ENCODE data around the gene FAM219A.

DNA sequence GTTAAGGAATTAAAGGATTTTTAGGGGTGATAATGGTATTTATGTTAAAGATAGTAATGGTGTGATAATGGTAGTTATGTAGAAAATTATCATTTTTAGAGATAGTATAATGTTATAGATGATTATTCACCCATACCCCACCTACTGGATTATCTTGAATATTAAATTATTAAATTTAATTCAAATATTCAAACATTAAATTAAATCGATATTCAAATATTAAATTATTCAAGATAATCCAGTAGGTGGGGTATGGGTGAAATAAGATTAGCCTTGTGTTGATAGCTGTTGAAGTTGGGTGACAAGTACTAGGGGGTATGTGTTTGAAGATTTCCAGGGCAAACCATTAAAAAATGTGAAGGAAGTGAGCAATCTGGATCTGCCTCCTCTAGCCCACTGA lies 15.6 kb downstream of the FAM219A start:
- TF ChIP-seq, protein P1, sequence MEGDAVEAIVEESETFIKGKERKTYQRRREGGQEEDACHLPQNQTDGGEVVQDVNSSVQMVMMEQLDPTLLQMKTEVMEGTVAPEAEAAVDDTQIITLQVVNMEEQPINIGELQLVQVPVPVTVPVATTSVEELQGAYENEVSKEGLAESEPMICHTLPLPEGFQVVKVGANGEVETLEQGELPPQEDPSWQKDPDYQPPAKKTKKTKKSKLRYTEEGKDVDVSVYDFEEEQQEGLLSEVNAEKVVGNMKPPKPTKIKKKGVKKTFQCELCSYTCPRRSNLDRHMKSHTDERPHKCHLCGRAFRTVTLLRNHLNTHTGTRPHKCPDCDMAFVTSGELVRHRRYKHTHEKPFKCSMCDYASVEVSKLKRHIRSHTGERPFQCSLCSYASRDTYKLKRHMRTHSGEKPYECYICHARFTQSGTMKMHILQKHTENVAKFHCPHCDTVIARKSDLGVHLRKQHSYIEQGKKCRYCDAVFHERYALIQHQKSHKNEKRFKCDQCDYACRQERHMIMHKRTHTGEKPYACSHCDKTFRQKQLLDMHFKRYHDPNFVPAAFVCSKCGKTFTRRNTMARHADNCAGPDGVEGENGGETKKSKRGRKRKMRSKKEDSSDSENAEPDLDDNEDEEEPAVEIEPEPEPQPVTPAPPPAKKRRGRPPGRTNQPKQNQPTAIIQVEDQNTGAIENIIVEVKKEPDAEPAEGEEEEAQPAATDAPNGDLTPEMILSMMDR (IDR thresholded peaks at IDR 0.05) = no peak
- no peak for TF ChIP-seq POLR2A (IDR thresholded peaks at IDR 0.05)

Data from testis (tissue), 2 donors.